ENCODE data around the gene NPRL2. TPM values are rescaled to one million over a fixed set of nuclear protein-coding genes. Genes with fewer than 3 reads are reported as not detected.
A peak's percentile ranks its signal among the peaks of the same experiment; 100 is the strongest.

NPRL2 gene
- total RNA-seq, 3 donors from 2014 or later (not counting 1 experiment from before 2014, with no cell fraction given) = 78.9 to 87.6 (median 80.9) TPM

DNA sequence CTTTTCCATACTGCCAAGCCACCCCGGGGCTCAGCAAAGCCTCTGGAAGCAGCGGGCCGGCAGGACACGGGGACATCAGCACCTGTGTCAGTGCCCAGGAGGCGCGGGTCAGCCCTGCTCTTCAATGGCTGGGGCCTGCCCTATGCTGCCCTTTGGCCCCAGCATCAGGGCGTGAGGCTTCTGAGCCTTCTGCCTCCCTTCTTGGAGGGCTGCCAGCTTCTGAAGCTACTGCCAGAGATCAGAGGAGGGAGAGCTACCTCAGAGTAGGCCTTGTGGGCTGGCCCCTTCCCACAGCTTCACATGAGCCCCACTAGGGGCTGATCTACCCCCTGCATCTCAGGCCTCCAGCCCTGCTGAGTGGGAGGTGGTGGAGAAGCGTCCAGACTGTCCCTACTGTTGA is 21.8 kb upstream of the NPRL2 start:
- no peaks in the 10 kb centered on the region for H3K9me3 Mint-ChIP-seq
- no peaks in the 10 kb centered on the region for H3K9me3 ChIP-seq (ENCODE audit: control insufficient read depth, insufficient read depth, low read length)
- H3K27ac ChIP-seq (ENCODE audit: low read length) = no peak overlapping the region
- no peak for TF ChIP-seq CTCF (IDR thresholded peaks at IDR 0.05)
- WGBS (ENCODE audit: insufficient coverage) = 69% methylated on average over 8 of the region's 8 CpGs
- peak in 1 of 2 donors; percentile 46 for DNase-seq
- H3K4me3 ChIP-seq (ENCODE audit: low read length) = no peak overlapping the region
- no peaks in the 10 kb centered on the region for H3K36me3 Mint-ChIP-seq
- H3K4me1 Mint-ChIP-seq = peaks cover 0 to 14% of the 10 kb centered on the region in 2 donors
- no peak overlapping the region for H3K27ac Mint-ChIP-seq
- intact Hi-C loops (cut with micrococcal nuclease) = no loop called here
- no peaks in the 10 kb centered on the region for H3K27me3 ChIP-seq (ENCODE audit: control insufficient read depth, insufficient read depth, low read length)
- H3K4me3 Mint-ChIP-seq = no peak overlapping the region
- no peaks in the 10 kb centered on the region for H3K36me3 ChIP-seq (ENCODE audit: control insufficient read depth, insufficient read depth, low read length)
- ATAC-seq = no peak
- no peaks in the 10 kb centered on the region for H3K4me1 ChIP-seq (ENCODE audit: control insufficient read depth, insufficient read depth, low read length)
- H3K27me3 Mint-ChIP-seq (ENCODE audit: low read depth in 2 of 2) = no peaks in the 10 kb centered on the region

DNA sequence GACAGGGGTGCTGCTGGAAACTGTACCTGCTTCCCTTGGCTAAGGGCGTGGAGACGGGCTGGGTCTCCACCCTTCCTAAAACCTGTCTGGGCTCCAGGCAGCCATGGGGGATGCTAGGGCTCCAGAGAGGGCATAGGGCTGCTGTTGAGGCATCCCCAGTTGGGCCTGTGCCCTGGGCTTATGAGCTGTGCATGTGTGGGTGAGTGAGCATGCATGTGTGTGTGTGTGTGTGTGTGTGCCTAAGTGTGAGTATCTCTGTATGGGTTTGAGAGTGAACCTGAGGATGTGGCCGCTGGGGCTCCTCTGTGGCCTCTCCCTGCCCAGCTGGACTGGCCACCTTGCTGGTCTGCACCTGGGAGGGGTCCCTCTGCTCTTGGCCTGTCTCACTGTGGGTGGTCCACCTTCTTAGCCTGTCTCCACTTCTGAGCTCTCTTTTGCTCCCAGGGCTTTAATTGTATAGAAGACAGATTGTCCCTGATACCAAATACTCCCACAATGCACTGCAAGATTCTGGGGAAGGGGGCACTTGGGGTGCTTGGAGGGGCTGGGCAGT is 20.6 kb upstream of the NPRL2 start:
- H3K36me3 ChIP-seq (ENCODE audit: control insufficient read depth, insufficient read depth, low read length) = no peaks in the 10 kb centered on the region
- no peaks in the 10 kb centered on the region for H3K27me3 Mint-ChIP-seq (ENCODE audit: low read depth in 2 of 2)
- H3K4me3 ChIP-seq (ENCODE audit: low read length) = no peak overlapping the region
- no peak for DNase-seq
- WGBS (ENCODE audit: insufficient coverage) = 87% methylated on average over 3 of the region's 3 CpGs
- no peak for ATAC-seq
- H3K4me3 Mint-ChIP-seq = no peak overlapping the region
- H3K4me1 ChIP-seq (ENCODE audit: control insufficient read depth, insufficient read depth, low read length) = peaks cover 7% of the 10 kb centered on the region
- no peaks in the 10 kb centered on the region for H3K27me3 ChIP-seq (ENCODE audit: control insufficient read depth, insufficient read depth, low read length)
- TF ChIP-seq CTCF (IDR thresholded peaks at IDR 0.05) = no peak
- H3K4me1 Mint-ChIP-seq = peaks cover 0 to 16% of the 10 kb centered on the region in 2 donors
- no peaks in the 10 kb centered on the region for H3K36me3 Mint-ChIP-seq
- no peaks in the 10 kb centered on the region for H3K9me3 ChIP-seq (ENCODE audit: control insufficient read depth, insufficient read depth, low read length)
- intact Hi-C loops (cut with micrococcal nuclease) = no loop called here
- H3K9me3 Mint-ChIP-seq = no peaks in the 10 kb centered on the region
- no peak overlapping the region for H3K27ac Mint-ChIP-seq
- no peak overlapping the region for H3K27ac ChIP-seq (ENCODE audit: low read length)

DNA sequence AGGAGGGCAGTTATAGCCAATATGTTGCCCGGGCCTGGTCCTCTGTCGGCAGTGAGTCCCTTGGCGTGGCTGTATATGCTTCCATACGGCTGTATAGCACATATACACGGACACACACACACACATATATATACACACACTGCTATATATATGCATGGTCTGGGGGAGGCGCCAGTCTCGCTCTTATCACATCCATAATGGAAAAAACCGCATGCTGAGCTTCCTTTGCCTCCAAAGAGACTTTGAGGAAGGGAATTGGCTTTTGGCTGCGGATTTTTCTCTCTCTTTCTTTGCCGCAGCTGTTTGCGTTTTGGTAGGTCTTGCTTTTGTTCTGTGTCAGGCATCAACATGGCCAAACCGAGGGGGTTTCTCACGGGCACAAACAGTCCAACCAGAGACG is 20.0 kb upstream of the NPRL2 start:
- Histone ChIP-seq H3K4me3 (ENCODE audit: low read length) (no peak overlapping the region), H3K4me1 (ENCODE audit: control insufficient read depth, insufficient read depth, low read length) (peaks cover 14% of the 10 kb centered on the region), H3K36me3 (ENCODE audit: control insufficient read depth, insufficient read depth, low read length) (no peaks in the 10 kb centered on the region), H3K9me3 (ENCODE audit: control insufficient read depth, insufficient read depth, low read length) (no peaks in the 10 kb centered on the region), H3K27ac (ENCODE audit: low read length) (no peak overlapping the region), H3K27me3 (ENCODE audit: control insufficient read depth, insufficient read depth, low read length) (no peaks in the 10 kb centered on the region)
- intact Hi-C loops (cut with micrococcal nuclease) = no loop called here
- Mint-ChIP-seq H3K4me1 (peaks cover 3 to 22% of the 10 kb centered on the region in 2 donors), H3K27me3 (ENCODE audit: low read depth in 2 of 2) (no peaks in the 10 kb centered on the region), H3K27ac (no peak overlapping the region), H3K9me3 (no peaks in the 10 kb centered on the region), H3K4me3 (no peak overlapping the region), H3K36me3 (no peaks in the 10 kb centered on the region)
- WGBS (ENCODE audit: insufficient coverage) = 81% methylated on average over 13 of the region's 14 CpGs
- TF ChIP-seq CTCF (IDR thresholded peaks at IDR 0.05) = no peak
- ATAC-seq = no peak
- no peak for DNase-seq

Data from natural killer cell (primary cell).